Gastrocnemius medialis (tissue), 4 donors: ENCODE results near the gene SEMA4B. TPM values are rescaled to one million over a fixed set of nuclear protein-coding genes. Genes with fewer than 3 reads are reported as not detected.

Experiments
- ATAC-seq, 2 donors: fragments of 150-250 bp; one replicate each; pipeline ENCODE4 v1.9.1; 2016
- DNase-seq, 2 donors: peaks; one replicate each; pipeline ENCODE4 v3.0.0-alpha.2; 2019
- H3K27ac ChIP-seq, 4 donors: fragments of 200-600 bp; sonication (generic); 1 replicate in 1 of 4; 2 replicates in 3 of 4; pipeline ENCODE4 v1.5.1; 2016 to 2018; ENCODE audit warnings: mild to moderate bottlenecking in 2 of 4, moderate library complexity in 1 of 4
- H3K27me3 ChIP-seq, 3 donors: fragments of 200-600 bp; sonication (generic) in 2 of 3; 1 replicate in 1 of 3; 2 replicates in 2 of 3; pipeline versions ENCODE4 v1.5.1 to v1.6.0; 2016 to 2019; ENCODE audit warnings: mild to moderate bottlenecking in 1 of 3, moderate library complexity in 1 of 3
- H3K36me3 ChIP-seq, 2 donors: fragments of 200-600 bp; sonication (generic) in 1 of 2; one replicate each; pipeline ENCODE4 v1.5.1; 2017 to 2018
- H3K4me1 ChIP-seq, 2 donors: fragments of 200-600 bp; sonication (generic) in 1 of 2; one replicate each; pipeline ENCODE4 v1.5.1; 2016 to 2017; ENCODE audit warnings: mild to moderate bottlenecking in 2 of 2
- H3K4me3 ChIP-seq, 4 donors: fragments of 200-600 bp; sonication (generic) in 3 of 4; 1 replicate in 1 of 4; 2 replicates in 3 of 4; pipeline ENCODE4 v1.5.1; 2016 to 2019; ENCODE audit warnings: mild to moderate bottlenecking in 2 of 4
- H3K9me3 ChIP-seq, 3 donors: fragments of 200-600 bp; sonication (generic) in 2 of 3; 1 replicate in 1 of 3; 2 replicates in 2 of 3; pipeline ENCODE4 v1.5.1; 2016 to 2019
- CTCF ChIP-seq, 5 experiments: fragments of 450-650 bp in 3 of 5; fragments of 200-600 bp in 2 of 5; sonication (generic) in 2 of 5; IDR thresholded peaks in 4 of 5; conservative IDR thresholded peaks in 1 of 5; 1 replicate in 4 of 5; 2 replicates in 1 of 5; pipeline ENCODE4 v1.5.1; 2016 to 2019; ENCODE audit warnings: antibody characterized with exemption in 5 of 5, mild to moderate bottlenecking in 3 of 5, moderate library complexity in 3 of 5
- POLR2A ChIP-seq, 2 donors: fragments of 450-650 bp; IDR thresholded peaks; one replicate each; pipeline ENCODE4 v1.6.1; 2017; ENCODE audit warnings: antibody characterized with exemption in 2 of 2, mild to moderate bottlenecking in 2 of 2, moderate library complexity in 2 of 2
- in situ Hi-C, 4 donors: fragments of 200-750 bp; cut with MboI; loops; one replicate each; pipeline versions ENCODE4 v1.15.0 to v1.8.0; 2017; ENCODE audit warnings: low sequenced_read_pairs in 4 of 4
- intact Hi-C: fragments of 100-400 bp; cut with DNase I; formaldehyde crosslinking; loops from one replicate; pipeline ENCODE4 v1.15.1; 2023; ENCODE audit warnings: low total_unique reads
- total RNA-seq, 4 donors: library from RNA; depleted of rRNA; stranded (reverse); fragments of >200 nt; gene quantifications; one replicate each; pipeline versions ENCODE4 v1.1.0 to v1.2.3, GENCODE V29; 2016

Gene SEMA4B
- total RNA-seq, 4 donors from 2014 or later = 2.1 to 12.1 (median 6.4) TPM

GRCh38 chr15:90222547-90222946 is 21.4 kb downstream of the SEMA4B start:
- intact Hi-C loops = loop anchor here (10.0 kb wide), 1 partner anchor 458 kb away; no protein-coding TSS in a partner anchor
- Histone ChIP-seq H3K4me3 (no peak overlapping the region), H3K4me1 (peaks cover 6 to 9% of the 10 kb centered on the region in 2 donors), H3K27ac (no peak overlapping the region), H3K36me3 (peaks cover 0 to 28% of the 10 kb centered on the region in 2 donors), H3K27me3 (no peaks in the 10 kb centered on the region), H3K9me3 (no peaks in the 10 kb centered on the region)
- TF ChIP-seq POLR2A (IDR thresholded peaks at IDR 0.05) = no peak
- TF ChIP-seq CTCF (IDR thresholded peaks at IDR 0.05 in 4 of 5, conservative IDR thresholded peaks at IDR 0.05 in 1 of 5) = no peak
- DNase-seq = no peak
- ATAC-seq = no peak
- in situ Hi-C loops = loop anchor here in 1 of 4 donors (25.0 kb wide), 1 partner anchor 310 kb away; the partner anchor contains the start of gene ARPIN

- intact Hi-C loops (loop anchor here (10.0 kb wide), 1 partner anchor 459 kb away; no protein-coding TSS in a partner anchor), in situ Hi-C loops (loop anchor here in 1 of 4 donors (25.0 kb wide), 1 partner anchor 311 kb away; the partner anchor contains the start of gene ARPIN)
- Histone ChIP-seq H3K9me3 (no peaks in the 10 kb centered on the region), H3K4me3 (no peak overlapping the region), H3K27ac (no peak overlapping the region), H3K36me3 (peaks cover 0 to 37% of the 10 kb centered on the region in 2 donors), H3K27me3 (no peaks in the 10 kb centered on the region), H3K4me1 (peaks cover 6 to 9% of the 10 kb centered on the region in 2 donors)
- TF ChIP-seq CTCF (IDR thresholded peaks at IDR 0.05 in 4 of 5, conservative IDR thresholded peaks at IDR 0.05 in 1 of 5) = no peak
- no peak for TF ChIP-seq POLR2A (IDR thresholded peaks at IDR 0.05)
- no peak for ATAC-seq
- no peak for DNase-seq
Measured at GRCh38 chr15:90223441-90224165, 22.5 kb downstream of the SEMA4B start.

- in situ Hi-C loops = no loop called here
- Histone ChIP-seq H3K36me3 (peaks cover 0 to 50% of the 10 kb centered on the region in 2 donors), H3K27ac (no peak overlapping the region), H3K27me3 (no peaks in the 10 kb centered on the region), H3K4me3 (no peak overlapping the region), H3K9me3 (no peaks in the 10 kb centered on the region), H3K4me1 (peaks cover 9 to 11% of the 10 kb centered on the region in 2 donors)
- intact Hi-C loops = loop anchor here (10.0 kb wide), 1 partner anchor 460 kb away; no protein-coding TSS in a partner anchor
- TF ChIP-seq POLR2A (IDR thresholded peaks at IDR 0.05) = no peak
- TF ChIP-seq CTCF (IDR thresholded peaks at IDR 0.05 in 4 of 5, conservative IDR thresholded peaks at IDR 0.05 in 1 of 5) = no peak
- no peak for DNase-seq
- no peak for ATAC-seq
Measured at GRCh38 chr15:90225047-90225446, 23.9 kb downstream of the SEMA4B start.

- Histone ChIP-seq H3K4me1 (peaks cover 14 to 18% of the 10 kb centered on the region in 2 donors), H3K27ac (no peak overlapping the region), H3K27me3 (no peaks in the 10 kb centered on the region), H3K9me3 (no peaks in the 10 kb centered on the region), H3K36me3 (peaks cover 0 to 56% of the 10 kb centered on the region in 2 donors), H3K4me3 (no peak overlapping the region)
- in situ Hi-C loops = no loop called here
- DNase-seq (no peak), ATAC-seq (no peak)
- intact Hi-C loops = loop anchor here (10.0 kb wide), 1 partner anchor 461 kb away; no protein-coding TSS in a partner anchor
- TF ChIP-seq CTCF (IDR thresholded peaks at IDR 0.05 in 4 of 5, conservative IDR thresholded peaks at IDR 0.05 in 1 of 5) (no peak), POLR2A (IDR thresholded peaks at IDR 0.05) (no peak)
Measured at GRCh38 chr15:90225504-90226234, 24.5 kb downstream of the SEMA4B start.
